GM18951 (cell line): ENCODE data around the gene GRK2.

Experiments used
- POLR2A ChIP-seq: IDR thresholded peaks from 4 replicates; pipeline ENCODE4 v1.6.1; 2011; ENCODE audit warnings: mild to moderate bottlenecking; ENCODE audit not compliant: insufficient read length, insufficient read depth; ENCODE audit errors: extremely low read depth
- in situ Hi-C: fragments of 300-500 bp; cut with MboI; formaldehyde crosslinking; loops from one replicate; pipeline ENCODE4 v1.12.0; 2022; ENCODE audit warnings: low sequenced_read_pairs, mixed read lengths, inconsistent platforms; ENCODE audit not compliant: unreplicated experiment

GRK2 gene

GRCh38 chr11:67269401-67270255 is 3.4 kb downstream of the GRK2 start:
- in situ Hi-C loops = loop anchor here (10.0 kb wide), 1 partner anchor 115 kb away; no protein-coding TSS in a partner anchor
- no peak for TF ChIP-seq POLR2A

DNA sequence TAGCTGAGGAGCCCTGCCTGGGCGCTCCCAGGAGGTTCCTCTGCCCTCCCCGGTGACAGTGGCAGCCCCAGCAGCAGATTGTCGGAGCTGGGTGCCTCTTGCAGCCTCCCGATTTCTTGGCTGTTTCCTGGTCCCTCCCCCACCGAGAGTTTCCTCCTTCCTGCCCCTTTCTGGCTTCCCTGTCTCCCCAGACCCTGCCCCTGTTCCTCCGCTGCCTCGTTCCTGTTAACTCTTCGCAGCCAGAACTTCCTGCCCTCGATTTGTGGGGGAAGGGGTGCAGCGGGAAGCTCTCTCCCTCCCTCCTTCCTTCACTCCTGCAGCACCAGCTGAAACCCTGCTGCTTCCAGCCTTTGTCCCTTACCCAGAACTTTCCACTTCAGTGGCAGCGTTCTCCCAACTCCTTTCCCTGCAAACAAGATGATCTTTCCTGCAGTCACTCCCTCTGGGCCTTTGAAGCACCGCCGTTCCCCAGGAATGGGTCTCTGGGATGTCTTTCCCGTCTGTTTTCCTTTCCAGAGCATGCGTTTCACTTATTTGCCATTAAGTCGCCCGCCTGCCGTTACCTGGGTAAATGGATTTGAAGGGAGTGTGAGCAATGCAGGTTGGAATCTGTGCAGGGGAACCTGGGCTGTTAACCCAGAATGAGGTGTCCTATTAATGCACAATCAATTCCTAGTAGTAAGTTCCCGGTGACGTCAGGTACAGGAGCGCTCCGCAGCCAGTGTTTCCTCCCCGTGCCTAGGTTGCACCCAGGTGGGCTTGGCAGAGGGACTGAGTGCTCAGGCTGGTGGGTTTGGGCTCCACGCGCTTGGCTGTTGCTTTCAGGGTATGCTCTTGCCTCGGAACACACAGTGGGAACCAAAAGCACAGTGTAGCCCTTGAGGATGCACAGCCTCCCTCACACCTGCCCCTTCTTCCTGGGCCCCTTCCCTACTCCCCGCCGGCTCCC is 4.3 kb downstream of the GRK2 start:
- in situ Hi-C loops = no loop called here

GRCh38 chr11:67271205-67271540 is 4.9 kb downstream of the GRK2 start:
- no peak for TF ChIP-seq POLR2A
- in situ Hi-C loops = no loop called here

More for the DNA sequence above, 4.3 kb downstream of the GRK2 start:
- peak; percentile 24 for TF ChIP-seq POLR2A

GRCh38 chr11:67271541-67272284 is 5.4 kb downstream of the GRK2 start:
- in situ Hi-C loops = no loop called here
- peak; percentile 25 for TF ChIP-seq POLR2A

GRCh38 chr11:67272327-67273259 is 6.3 kb downstream of the GRK2 start:
- in situ Hi-C loops = no loop called here
- no peak for TF ChIP-seq POLR2A

DNA sequence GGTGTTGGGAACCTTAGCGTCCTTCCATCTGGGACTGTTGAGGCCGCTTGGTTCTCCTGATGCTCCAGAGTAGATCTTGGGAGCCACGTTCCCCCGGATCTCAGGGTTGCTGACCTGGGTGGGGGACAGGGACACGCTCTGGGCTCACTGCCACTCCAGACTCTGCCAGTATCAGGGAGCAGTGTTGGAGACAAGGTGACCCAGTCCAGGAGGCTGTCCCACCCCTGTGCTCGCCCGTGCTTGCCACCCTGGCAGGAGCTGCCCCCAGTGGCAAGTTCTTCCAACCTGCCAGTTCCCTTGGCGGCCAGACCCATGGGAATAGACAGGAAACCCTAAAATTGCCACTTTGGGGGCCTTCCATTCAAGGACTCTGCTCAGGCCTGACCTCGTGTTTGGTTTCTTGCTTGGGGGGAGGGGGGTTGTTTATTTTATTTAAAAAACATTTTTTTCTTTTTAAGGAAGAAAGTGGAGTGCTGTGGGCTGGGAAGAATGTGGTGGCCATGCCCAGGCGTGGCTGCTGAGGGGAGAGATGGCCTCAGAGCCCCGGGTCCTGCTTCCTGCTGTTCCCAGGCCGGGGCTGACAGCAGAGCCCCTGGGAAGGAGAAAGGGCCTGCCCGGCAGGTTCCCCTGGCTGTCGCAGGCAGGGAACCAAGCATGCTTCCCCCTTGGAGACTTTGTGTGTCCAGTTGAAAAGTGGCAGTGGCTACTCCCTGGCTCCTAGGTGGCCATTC is 7.2 kb downstream of the GRK2 start:
- in situ Hi-C loops = no loop called here
- no peak for TF ChIP-seq POLR2A

DNA sequence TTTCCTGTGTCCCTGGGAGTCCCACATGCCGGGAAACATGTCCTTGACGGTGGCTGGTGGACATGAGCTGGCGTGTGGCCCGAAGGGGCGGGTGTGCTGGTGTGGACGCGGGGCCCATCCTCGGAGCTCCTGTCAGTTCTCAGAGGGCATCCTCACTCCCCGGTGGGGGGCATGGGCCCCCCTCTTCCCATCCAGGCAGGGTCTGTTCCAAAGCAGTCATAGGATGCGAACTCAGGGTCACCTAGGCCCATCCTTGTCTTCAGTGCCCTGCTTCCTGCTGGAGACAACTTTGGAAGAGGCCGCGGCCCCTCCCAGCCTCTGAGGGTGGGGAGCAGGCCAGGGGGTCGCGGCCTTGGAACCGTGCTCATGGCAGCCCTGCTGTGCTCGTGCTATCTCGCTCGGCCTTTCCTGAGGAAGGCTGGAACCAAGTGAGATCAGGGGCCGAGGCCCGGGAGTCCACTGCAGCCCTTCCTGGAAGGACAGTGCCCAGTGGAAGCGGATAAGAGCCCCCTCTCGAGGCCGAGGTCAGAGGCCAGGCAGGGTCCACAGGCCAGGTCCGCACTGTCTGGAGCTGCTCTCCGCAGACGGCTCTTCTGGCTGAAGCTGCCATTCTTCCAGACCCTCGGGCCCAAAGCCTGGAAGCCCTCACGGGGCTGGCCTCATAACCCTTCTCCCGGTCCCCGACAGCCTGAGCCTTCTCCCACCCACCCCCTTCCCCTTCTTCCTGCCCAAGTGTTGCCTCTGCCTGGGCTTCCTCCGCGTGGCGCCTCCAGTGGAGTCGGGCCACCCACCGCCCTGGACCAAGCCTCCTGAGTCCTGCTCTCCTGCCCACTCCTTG is 8.7 kb downstream of the GRK2 start:
- in situ Hi-C loops = no loop called here
- TF ChIP-seq POLR2A = no peak

GRCh38 chr11:67275606-67276409 is 9.5 kb downstream of the GRK2 start:
- in situ Hi-C loops = no loop called here
- TF ChIP-seq POLR2A = no peak

DNA sequence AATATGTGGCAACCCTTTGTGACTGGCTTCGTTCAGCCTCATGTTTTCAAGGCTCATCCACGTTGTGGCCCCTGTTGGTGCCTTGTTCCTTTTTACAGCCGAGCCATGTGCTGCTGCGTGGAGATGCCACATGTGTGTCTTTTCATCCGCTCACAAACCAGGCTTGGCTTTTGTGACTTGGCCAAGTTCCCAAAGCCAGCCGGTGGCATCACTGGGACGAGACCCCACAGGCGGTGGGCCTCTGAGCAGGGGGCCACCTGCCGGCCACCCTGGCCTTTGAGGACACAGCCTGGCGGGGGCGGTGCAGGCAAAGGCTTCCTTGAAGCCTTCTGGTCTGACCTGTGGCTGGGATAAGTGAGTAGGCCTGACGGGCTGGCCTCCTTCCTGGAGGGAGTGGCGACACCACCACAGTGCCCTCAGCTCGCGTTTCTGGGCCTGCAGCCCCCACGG is 10.5 kb downstream of the GRK2 start:
- in situ Hi-C loops = no loop called here
- TF ChIP-seq POLR2A = no peak
